ENCODE results near the gene NXPH1. TPM values are rescaled to one million over a fixed set of nuclear protein-coding genes. Genes with fewer than 3 reads are reported as not detected.

NXPH1 gene
- total RNA-seq, 1 experiment from 2014 or later: 0.59 TPM

- TF ChIP-seq SP1 (CRISPR knock-in tag; conservative IDR thresholded peaks at IDR 0.05) (no peak), HMGXB4 (CRISPR knock-in tag; IDR thresholded peaks at IDR 0.05) (no peak), ATF6 (CRISPR knock-in tag; IDR thresholded peaks at IDR 0.05) (no peak), ZNF512 (CRISPR knock-in tag; IDR thresholded peaks at IDR 0.05; ENCODE audit: borderline replicate concordance) (no peak), MLX (CRISPR knock-in tag; IDR thresholded peaks at IDR 0.05) (no peak)
- H3K4me3 Mint-ChIP-seq: no peak overlapping the region
- H3K4me1 Mint-ChIP-seq: no peaks in the 10 kb centered on the region
- ChIA-PET CTCF (no interaction called here), POLR2A (no interaction called here)
- no peaks in the 10 kb centered on the region for H3K9me3 Mint-ChIP-seq
- no peak for DNase-seq (ENCODE audit: low spot score)
- ATAC-seq: no peak
- no peak overlapping the region for H3K27ac Mint-ChIP-seq
- no peaks in the 10 kb centered on the region for H3K36me3 Mint-ChIP-seq
- H3K27me3 Mint-ChIP-seq (ENCODE audit: low read depth): no peaks in the 10 kb centered on the region
Measured at GRCh38 chr7:8516976-8517375, 83.6 kb downstream of the NXPH1 start.

- H3K9me3 Mint-ChIP-seq: peaks cover 32% of the 10 kb centered on the region
- CTCF ChIA-PET: interaction anchor here (1.0 kb wide), 1 partner anchor 14 kb away, joined by 3 read pairs; no protein-coding TSS in a partner anchor
- H3K27ac Mint-ChIP-seq: no peak overlapping the region
- peaks cover 22% of the 10 kb centered on the region for H3K36me3 Mint-ChIP-seq
- H3K4me1 Mint-ChIP-seq: no peaks in the 10 kb centered on the region
- DNase-seq (ENCODE audit: low spot score) (no peak), ATAC-seq (no peak)
- H3K27me3 Mint-ChIP-seq (ENCODE audit: low read depth): no peaks in the 10 kb centered on the region
- POLR2A ChIA-PET: no interaction called here
- TF ChIP-seq PREB (CRISPR knock-in tag; IDR thresholded peaks at IDR 0.05; ENCODE audit: borderline replicate concordance) (no peak), NR1H2 (CRISPR knock-in tag; IDR thresholded peaks at IDR 0.05) (no peak), AR (CRISPR knock-in tag; IDR thresholded peaks at IDR 0.05) (no peak), USF1 (CRISPR knock-in tag; IDR thresholded peaks at IDR 0.05) (no peak), STAT6 (CRISPR knock-in tag; conservative IDR thresholded peaks at IDR 0.05; ENCODE audit: low read depth) (no peak), GABPB1 (CRISPR knock-in tag; IDR thresholded peaks at IDR 0.05) (no peak), FOXK1 (CRISPR knock-in tag; IDR thresholded peaks at IDR 0.05) (no peak), MAX (CRISPR knock-in tag; IDR thresholded peaks at IDR 0.05) (no peak), PRDM15 (CRISPR knock-in tag; IDR thresholded peaks at IDR 0.05) (no peak), GTF2I (CRISPR knock-in tag; conservative IDR thresholded peaks at IDR 0.05) (no peak)
- H3K4me3 Mint-ChIP-seq: no peak overlapping the region
Measured at GRCh38 chr7:8528311-8528710, 94.9 kb downstream of the NXPH1 start.

Measured in WTC11 (cell line).